Endothelial cell (in vitro differentiated cells): Measurements from ENCODE around the gene ASIC1. TPM values are rescaled to one million over a fixed set of nuclear protein-coding genes. Genes with fewer than 3 reads are reported as not detected.

Experiments used
- DNase-seq: peaks from one replicate; pipeline ENCODE4 v3.0.0; 2021; ENCODE audit warnings: low spot score
- H3K27ac Mint-ChIP-seq: one replicate; pipeline ENCODE4 v1.8.0; 2021; ENCODE audit warnings: mixed read lengths, inconsistent platforms; ENCODE audit not compliant: unreplicated experiment
- H3K27me3 Mint-ChIP-seq: one replicate; pipeline ENCODE4 v1.8.0; 2021; ENCODE audit warnings: mild to moderate bottlenecking, moderate library complexity, mixed read lengths, inconsistent platforms; ENCODE audit not compliant: unreplicated experiment
- H3K36me3 Mint-ChIP-seq: one replicate; pipeline ENCODE4 v1.8.0; 2021; ENCODE audit warnings: mild to moderate bottlenecking, low read depth, mixed read lengths, inconsistent platforms; ENCODE audit not compliant: unreplicated experiment
- H3K4me1 Mint-ChIP-seq: one replicate; pipeline ENCODE4 v1.8.0; 2021; ENCODE audit warnings: mild to moderate bottlenecking, mixed read lengths, inconsistent platforms; ENCODE audit not compliant: unreplicated experiment
- H3K4me3 Mint-ChIP-seq: one replicate; pipeline ENCODE4 v1.8.0; 2021; ENCODE audit warnings: mild to moderate bottlenecking, mixed read lengths, inconsistent platforms; ENCODE audit not compliant: unreplicated experiment
- H3K9me3 Mint-ChIP-seq: one replicate; pipeline ENCODE4 v1.8.0; 2021; ENCODE audit warnings: mixed read lengths, inconsistent platforms; ENCODE audit not compliant: unreplicated experiment
- total RNA-seq: library from RNA; stranded (reverse); fragmentation: NEBNext Ultra II Directional; extraction: Animal tissue kit (Norgen Biotek cat#: 25700); gene quantifications from one replicate; pipeline ENCODE4 v1.2.1, GENCODE V29; 2021; ENCODE audit not compliant: unreplicated experiment
- TF ChIP-seq, protein P1 (sequence below): fragments of 200-600 bp; sonication (generic); IDR thresholded peaks from one replicate; pipeline ENCODE4 v1.5.0; 2021; ENCODE audit warnings: antibody characterized with exemption; ENCODE audit not compliant: unreplicated experiment

The ASIC1 gene
- total RNA-seq, 1 donor from 2014 or later, result 1.9 TPM

DNA sequence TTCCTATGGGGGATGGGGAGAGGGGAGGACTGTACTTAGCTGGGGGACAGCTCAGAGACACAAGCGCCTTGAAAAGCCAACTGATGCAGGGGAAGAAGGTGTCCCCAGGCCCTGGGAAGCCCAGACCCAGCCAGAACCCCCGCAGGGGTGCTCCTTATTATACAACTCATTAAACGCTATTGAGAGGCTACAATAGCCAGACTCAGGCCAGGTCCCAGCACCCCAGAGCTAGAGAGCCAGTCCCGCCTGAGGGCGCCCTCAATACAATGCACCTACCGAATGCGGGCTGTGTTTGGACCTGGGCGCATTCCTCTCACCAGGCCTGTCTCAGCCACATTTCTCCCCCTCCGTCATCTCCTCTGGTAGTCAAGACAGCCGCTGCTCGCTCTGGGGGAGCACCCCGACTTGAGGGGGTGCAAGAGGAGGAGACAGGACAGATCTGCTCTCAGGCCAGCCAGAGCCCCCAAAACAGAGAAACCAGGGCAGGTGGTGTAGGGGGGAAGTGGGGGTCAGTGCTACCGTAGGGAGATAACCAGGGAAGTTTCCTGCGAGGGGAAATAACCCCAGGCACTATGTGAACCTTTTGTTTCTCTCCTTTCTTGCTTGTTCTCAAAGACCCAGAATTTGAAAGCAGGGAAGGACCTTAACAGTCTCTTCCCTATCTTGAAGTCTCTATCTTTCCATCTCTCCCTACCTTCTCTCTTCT lies 6.1 kb upstream of the ASIC1 start:
- Mint-ChIP-seq H3K27ac (peak overlapping the region; percentile 36), H3K36me3 (peaks cover 8% of the 10 kb centered on the region), H3K4me1 (peaks cover 30% of the 10 kb centered on the region), H3K27me3 (peaks cover 9% of the 10 kb centered on the region), H3K4me3 (peak overlapping the region; percentile 56), H3K9me3 (no peaks in the 10 kb centered on the region)
- no peak for DNase-seq
- TF ChIP-seq, protein P1, sequence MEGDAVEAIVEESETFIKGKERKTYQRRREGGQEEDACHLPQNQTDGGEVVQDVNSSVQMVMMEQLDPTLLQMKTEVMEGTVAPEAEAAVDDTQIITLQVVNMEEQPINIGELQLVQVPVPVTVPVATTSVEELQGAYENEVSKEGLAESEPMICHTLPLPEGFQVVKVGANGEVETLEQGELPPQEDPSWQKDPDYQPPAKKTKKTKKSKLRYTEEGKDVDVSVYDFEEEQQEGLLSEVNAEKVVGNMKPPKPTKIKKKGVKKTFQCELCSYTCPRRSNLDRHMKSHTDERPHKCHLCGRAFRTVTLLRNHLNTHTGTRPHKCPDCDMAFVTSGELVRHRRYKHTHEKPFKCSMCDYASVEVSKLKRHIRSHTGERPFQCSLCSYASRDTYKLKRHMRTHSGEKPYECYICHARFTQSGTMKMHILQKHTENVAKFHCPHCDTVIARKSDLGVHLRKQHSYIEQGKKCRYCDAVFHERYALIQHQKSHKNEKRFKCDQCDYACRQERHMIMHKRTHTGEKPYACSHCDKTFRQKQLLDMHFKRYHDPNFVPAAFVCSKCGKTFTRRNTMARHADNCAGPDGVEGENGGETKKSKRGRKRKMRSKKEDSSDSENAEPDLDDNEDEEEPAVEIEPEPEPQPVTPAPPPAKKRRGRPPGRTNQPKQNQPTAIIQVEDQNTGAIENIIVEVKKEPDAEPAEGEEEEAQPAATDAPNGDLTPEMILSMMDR, result no peak

DNA sequence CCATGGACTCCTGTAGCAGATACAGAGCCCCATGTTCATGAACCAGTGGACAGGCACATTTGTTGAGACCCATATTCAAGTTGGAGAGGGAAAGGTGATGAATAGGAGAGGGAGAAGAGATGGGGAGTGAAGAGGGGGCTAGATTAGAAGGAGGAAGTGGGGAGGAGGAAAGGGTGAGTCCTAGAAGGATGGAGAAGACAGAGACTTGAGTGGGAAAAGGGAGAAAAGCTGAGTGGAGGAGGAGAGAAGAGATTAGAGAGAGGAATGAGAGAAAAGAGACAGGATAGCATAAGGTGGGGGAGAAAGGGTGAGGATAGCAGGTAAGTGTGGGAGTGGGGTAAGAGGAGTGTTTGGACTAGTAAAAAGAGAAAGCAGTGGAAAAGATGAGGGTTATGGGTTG lies 4.9 kb upstream of the ASIC1 start:
- DNase-seq, result no peak
- TF ChIP-seq, protein P1, result no peak
- H3K9me3 Mint-ChIP-seq, result no peaks in the 10 kb centered on the region
- H3K4me3 Mint-ChIP-seq, result no peak overlapping the region
- H3K4me1 Mint-ChIP-seq, result peaks cover 40% of the 10 kb centered on the region
- H3K27me3 Mint-ChIP-seq, result peaks cover 14% of the 10 kb centered on the region
- H3K27ac Mint-ChIP-seq, result no peak overlapping the region
- peaks cover 13% of the 10 kb centered on the region for H3K36me3 Mint-ChIP-seq

DNA sequence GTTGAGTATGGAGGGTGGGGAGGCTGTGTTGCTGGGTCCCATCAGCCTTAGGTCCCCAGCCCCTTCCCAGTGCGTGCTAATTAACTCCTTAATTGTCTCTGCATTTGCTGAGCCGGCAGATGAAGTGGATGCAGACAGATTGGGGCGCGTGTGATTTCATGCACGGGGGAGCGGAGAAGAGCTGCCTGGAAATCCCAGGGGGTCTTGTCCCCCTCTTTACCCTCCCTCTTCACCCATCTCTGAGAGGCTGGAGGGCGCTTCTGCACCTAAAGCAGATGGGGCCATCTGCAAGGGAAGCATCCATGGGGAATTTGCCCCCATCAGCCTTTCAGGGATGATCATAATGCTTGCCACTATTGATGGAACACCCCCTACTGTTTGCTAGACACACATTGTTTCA lies 4.4 kb upstream of the ASIC1 start:
- DNase-seq, result no peak
- H3K36me3 Mint-ChIP-seq, result peaks cover 13% of the 10 kb centered on the region
- H3K27ac Mint-ChIP-seq, result no peak overlapping the region

DNA sequence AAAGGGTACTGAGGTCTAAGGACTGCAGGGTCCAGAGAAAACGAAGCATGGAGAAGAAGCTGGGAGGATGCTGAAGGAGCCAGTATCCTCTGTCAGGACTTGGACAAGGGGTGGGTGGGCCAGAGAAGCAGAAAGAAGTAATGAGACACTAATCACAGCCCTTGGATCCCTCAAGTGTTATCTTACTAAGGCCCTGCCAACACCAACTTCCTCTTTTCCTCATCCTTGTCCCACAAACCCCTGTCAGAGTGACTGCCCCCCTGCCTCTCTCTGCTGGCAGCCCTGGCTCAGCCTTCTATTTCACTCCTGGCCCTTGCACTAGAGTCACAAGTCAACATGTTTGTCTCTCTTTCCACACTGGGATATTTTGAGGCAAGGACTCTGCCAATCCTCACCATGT lies 3.8 kb upstream of the ASIC1 start:
- Mint-ChIP-seq H3K4me1 (peaks cover 40% of the 10 kb centered on the region), H3K4me3 (no peak overlapping the region), H3K36me3 (peaks cover 13% of the 10 kb centered on the region), H3K27ac (no peak overlapping the region), H3K27me3 (peaks cover 16% of the 10 kb centered on the region), H3K9me3 (no peaks in the 10 kb centered on the region)
- TF ChIP-seq, protein P1, result no peak
- no peak for DNase-seq

More for the DNA sequence above, 4.4 kb upstream of the ASIC1 start:
- Mint-ChIP-seq H3K27me3 (peaks cover 14% of the 10 kb centered on the region), H3K9me3 (no peaks in the 10 kb centered on the region), H3K4me3 (no peak overlapping the region), H3K4me1 (peaks cover 40% of the 10 kb centered on the region)
- TF ChIP-seq, protein P1, result no peak

DNA sequence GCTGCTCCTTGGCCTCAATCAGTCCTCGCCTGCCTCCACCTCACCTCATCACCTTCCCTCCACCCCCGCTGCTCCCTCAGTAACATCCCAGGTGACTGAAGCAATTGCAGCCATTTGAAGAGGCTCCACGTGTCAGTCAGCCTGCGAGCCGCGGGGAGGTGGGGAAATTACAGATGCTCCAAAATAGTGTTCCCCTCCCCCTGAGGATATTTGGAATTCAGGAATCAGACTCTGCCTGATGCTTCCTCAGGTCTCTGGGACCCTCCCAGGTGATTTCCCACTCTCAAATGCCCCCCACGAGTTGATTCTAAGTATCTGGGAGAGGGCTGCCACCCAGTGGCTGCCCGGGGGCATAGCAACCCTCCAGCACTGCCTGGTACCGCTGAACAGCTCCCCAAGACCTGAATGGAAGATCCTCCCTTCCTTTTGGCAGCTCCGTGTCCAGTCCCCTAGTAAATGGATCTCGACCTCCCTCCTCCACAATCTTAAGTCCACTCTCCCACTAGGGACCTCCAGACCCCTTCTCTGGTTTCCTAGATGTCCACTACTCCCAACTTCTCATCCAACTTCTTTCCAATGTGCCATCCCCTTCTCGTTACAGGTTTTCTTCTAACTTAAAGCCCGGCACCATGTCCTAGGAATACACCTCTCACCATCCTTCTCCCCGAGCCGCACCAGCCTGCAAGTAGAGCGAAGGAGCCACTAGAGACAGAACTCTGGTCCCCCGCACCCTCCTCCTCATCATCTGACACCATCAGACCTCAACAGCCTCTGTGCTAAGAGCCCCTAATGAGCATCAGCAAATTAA lies 1.4 kb upstream of the ASIC1 start:
- DNase-seq, result peak; percentile 59
- TF ChIP-seq, protein P1, result peak; percentile 83
- H3K4me1 Mint-ChIP-seq, result peaks cover 32% of the 10 kb centered on the region
- peak overlapping the region; percentile 34 for H3K27ac Mint-ChIP-seq
- peak overlapping the region; percentile 67 for H3K4me3 Mint-ChIP-seq
- H3K27me3 Mint-ChIP-seq, result peaks cover 21% of the 10 kb centered on the region
- H3K9me3 Mint-ChIP-seq, result no peaks in the 10 kb centered on the region
- H3K36me3 Mint-ChIP-seq, result peaks cover 13% of the 10 kb centered on the region
